Neutrophil (primary cell): Measurements from ENCODE around the gene ACY1.

Experiments used
- H3K27ac ChIP-seq: fragments of 200-600 bp; sonication (generic); 2 replicates; pipeline ENCODE4 v1.5.1; 2016; ENCODE audit warnings: mild to moderate bottlenecking, moderate library complexity
- H3K27me3 ChIP-seq: fragments of 200-600 bp; sonication (generic); 2 replicates; pipeline ENCODE4 v1.6.0; 2016; ENCODE audit warnings: mild to moderate bottlenecking
- H3K36me3 ChIP-seq: fragments of 200-600 bp; sonication (generic); 2 replicates; pipeline ENCODE4 v1.5.1; 2017
- H3K4me1 ChIP-seq, 2 experiments: fragments of 200-600 bp in 1 of 2; sonication (generic) in 1 of 2; 1 replicate in 1 of 2; 2 replicates in 1 of 2; pipeline versions ENCODE4 v1.5.1 to v1.6.1; 2013 to 2016; ENCODE audit warnings: low read depth in 1 of 2, low read length in 1 of 2, mild to moderate bottlenecking in 1 of 2, moderate library complexity in 1 of 2; ENCODE audit not compliant: control insufficient read depth in 1 of 2, insufficient read depth in 1 of 2
- H3K4me3 ChIP-seq, 2 experiments: fragments of 200-600 bp in 1 of 2; sonication (generic) in 1 of 2; 1 replicate in 1 of 2; 2 replicates in 1 of 2; pipeline ENCODE4 v1.5.1; 2013 to 2016; ENCODE audit warnings: low read depth in 1 of 2, low read length in 1 of 2, mild to moderate bottlenecking in 1 of 2, moderate library complexity in 1 of 2
- H3K9me3 ChIP-seq: fragments of 200-600 bp; sonication (generic); 2 replicates; pipeline ENCODE4 v1.5.1; 2016
- CTCF ChIP-seq: fragments of 200-600 bp; sonication (generic); IDR thresholded peaks from 2 replicates; pipeline ENCODE4 v1.5.1; 2016; ENCODE audit warnings: antibody characterized with exemption

ACY1 gene

GRCh38 chr3:51949121-51949520 lies 34.2 kb upstream of the ACY1 start:
- Histone ChIP-seq H3K9me3 (no peaks in the 10 kb centered on the region), H3K4me3 (no peak overlapping the region), H3K4me1 (peaks cover 0 to 9% of the 10 kb centered on the region in 2 experiments), H3K36me3 (no peaks in the 10 kb centered on the region), H3K27ac (no peak overlapping the region), H3K27me3 (peaks cover 4% of the 10 kb centered on the region)
- no peak for TF ChIP-seq CTCF

- Histone ChIP-seq H3K27ac (no peak overlapping the region), H3K36me3 (no peaks in the 10 kb centered on the region), H3K27me3 (peaks cover 22% of the 10 kb centered on the region), H3K4me3 (no peak overlapping the region), H3K9me3 (no peaks in the 10 kb centered on the region), H3K4me1 (peaks cover 5 to 22% of the 10 kb centered on the region in 2 experiments)
- no peak for TF ChIP-seq CTCF
Observed at GRCh38 chr3:51950899-51951298, 32.4 kb upstream of the ACY1 start.

- H3K4me3 ChIP-seq, result no peak overlapping the region
- no peaks in the 10 kb centered on the region for H3K9me3 ChIP-seq
- no peak overlapping the region for H3K27ac ChIP-seq
- no peaks in the 10 kb centered on the region for H3K36me3 ChIP-seq
- no peak for TF ChIP-seq CTCF
- peaks cover 47% of the 10 kb centered on the region for H3K27me3 ChIP-seq
- H3K4me1 ChIP-seq, result peaks cover 13 to 31% of the 10 kb centered on the region in 2 experiments
Observed at GRCh38 chr3:51953445-51953844, 29.9 kb upstream of the ACY1 start.

GRCh38 chr3:51954105-51954504 lies 29.2 kb upstream of the ACY1 start:
- Histone ChIP-seq H3K27me3 (peaks cover 53% of the 10 kb centered on the region), H3K36me3 (no peaks in the 10 kb centered on the region), H3K9me3 (no peaks in the 10 kb centered on the region), H3K27ac (no peak overlapping the region), H3K4me1 (peaks cover 13 to 31% of the 10 kb centered on the region in 2 experiments), H3K4me3 (no peak overlapping the region)
- no peak for TF ChIP-seq CTCF

GRCh38 chr3:51954713-51955112 lies 28.6 kb upstream of the ACY1 start:
- no peak overlapping the region for H3K27ac ChIP-seq
- H3K27me3 ChIP-seq, result peaks cover 59% of the 10 kb centered on the region
- no peak for TF ChIP-seq CTCF
- H3K4me1 ChIP-seq, result peaks cover 13 to 31% of the 10 kb centered on the region in 2 experiments
- H3K4me3 ChIP-seq, result no peak overlapping the region
- no peaks in the 10 kb centered on the region for H3K9me3 ChIP-seq
- no peaks in the 10 kb centered on the region for H3K36me3 ChIP-seq
